Measurements from ENCODE around the gene GABRE. TPM values are rescaled to one million over a fixed set of nuclear protein-coding genes. Genes with fewer than 3 reads are reported as not detected.

Gene GABRE
- total RNA-seq, 1 experiment from 2014 or later = not detected

GRCh38 chrX:151985531-151985930, 11.1 kb upstream of the GABRE start:
- no peak for TF ChIP-seq EZH2 (IDR thresholded peaks at IDR 0.05; ENCODE audit: borderline replicate concordance, low read depth, low read length, poor library complexity, severe bottlenecking)
- TF ChIP-seq CTCF (conservative IDR thresholded peaks at IDR 0.05; ENCODE audit: low read depth, low read length) = no peak
- no TSS peak for BruUV-seq (replicated peaks)
- no peaks in the 10 kb centered on the region for H3K9me3 ChIP-seq (ENCODE audit: low read depth, low read length, poor library complexity, severe bottlenecking)
- ChIA-PET POLR2A (ENCODE audit: low non-redundant PET) (no interaction called here), CTCF (no interaction called here)
- H3K4me3 ChIP-seq (ENCODE audit: low read depth, low read length, poor library complexity, severe bottlenecking) = no peak overlapping the region
- no peaks in the 10 kb centered on the region for H3K27me3 ChIP-seq (replicated peaks; ENCODE audit: insufficient read depth, low read depth, low read length, poor library complexity)
- H3K27ac ChIP-seq (ENCODE audit: low read depth, low read length, poor library complexity, severe bottlenecking) = no peak overlapping the region
- intact Hi-C loops (cut with micrococcal nuclease; ENCODE audit: unreplicated experiment) = no loop called here
- H3K36me3 ChIP-seq (ENCODE audit: insufficient read depth, low read length, poor library complexity, severe bottlenecking) = no peaks in the 10 kb centered on the region
- DNase-seq (ENCODE audit: low spot score) = no peak
- no peaks in the 10 kb centered on the region for H3K4me1 ChIP-seq (ENCODE audit: insufficient read depth, low read length, poor library complexity, severe bottlenecking)

GRCh38 chrX:151984902-151985301, 10.4 kb upstream of the GABRE start:
- no peak for DNase-seq (ENCODE audit: low spot score)
- ChIA-PET CTCF (no interaction called here), POLR2A (ENCODE audit: low non-redundant PET) (no interaction called here)
- Histone ChIP-seq H3K4me3 (ENCODE audit: low read depth, low read length, poor library complexity, severe bottlenecking) (no peak overlapping the region), H3K27me3 (replicated peaks; ENCODE audit: insufficient read depth, low read depth, low read length, poor library complexity) (no peaks in the 10 kb centered on the region), H3K4me1 (ENCODE audit: insufficient read depth, low read length, poor library complexity, severe bottlenecking) (no peaks in the 10 kb centered on the region), H3K27ac (ENCODE audit: low read depth, low read length, poor library complexity, severe bottlenecking) (no peak overlapping the region), H3K9me3 (ENCODE audit: low read depth, low read length, poor library complexity, severe bottlenecking) (no peaks in the 10 kb centered on the region), H3K36me3 (ENCODE audit: insufficient read depth, low read length, poor library complexity, severe bottlenecking) (no peaks in the 10 kb centered on the region)
- no TSS peak for BruUV-seq (replicated peaks)
- intact Hi-C loops (cut with micrococcal nuclease; ENCODE audit: unreplicated experiment) = no loop called here
- TF ChIP-seq EZH2 (IDR thresholded peaks at IDR 0.05; ENCODE audit: borderline replicate concordance, low read depth, low read length, poor library complexity, severe bottlenecking) (no peak), CTCF (conservative IDR thresholded peaks at IDR 0.05; ENCODE audit: low read depth, low read length) (no peak)

GRCh38 chrX:151984328-151984727, 9.9 kb upstream of the GABRE start:
- BruUV-seq (replicated peaks) = no TSS peak
- TF ChIP-seq EZH2 (IDR thresholded peaks at IDR 0.05; ENCODE audit: borderline replicate concordance, low read depth, low read length, poor library complexity, severe bottlenecking) = no peak
- no peak for TF ChIP-seq CTCF (conservative IDR thresholded peaks at IDR 0.05; ENCODE audit: low read depth, low read length)
- ChIA-PET CTCF (no interaction called here), POLR2A (ENCODE audit: low non-redundant PET) (no interaction called here)
- H3K36me3 ChIP-seq (ENCODE audit: insufficient read depth, low read length, poor library complexity, severe bottlenecking) = no peaks in the 10 kb centered on the region
- intact Hi-C loops (cut with micrococcal nuclease; ENCODE audit: unreplicated experiment) = no loop called here
- DNase-seq (ENCODE audit: low spot score) = no peak
- no peaks in the 10 kb centered on the region for H3K27me3 ChIP-seq (replicated peaks; ENCODE audit: insufficient read depth, low read depth, low read length, poor library complexity)
- no peak overlapping the region for H3K27ac ChIP-seq (ENCODE audit: low read depth, low read length, poor library complexity, severe bottlenecking)
- H3K4me1 ChIP-seq (ENCODE audit: insufficient read depth, low read length, poor library complexity, severe bottlenecking) = no peaks in the 10 kb centered on the region
- H3K4me3 ChIP-seq (ENCODE audit: low read depth, low read length, poor library complexity, severe bottlenecking) = no peak overlapping the region
- H3K9me3 ChIP-seq (ENCODE audit: low read depth, low read length, poor library complexity, severe bottlenecking) = no peaks in the 10 kb centered on the region

Data from A673 (cell line).